T47D (cell line): ENCODE data around the gene KCNB1.

Experiments
- DNase-seq, 2 experiments: peaks; one replicate each; pipeline versions ENCODE4 v3.0.0 to v3.0.0-alpha.2; 2011 to 2012; ENCODE audit warnings: low read depth in 1 of 2, low spot score in 1 of 2
- JUND ChIP-seq: IDR thresholded peaks from 2 replicates; pipeline ENCODE4 v1.6.1; 2012; ENCODE audit warnings: low read depth
- in situ Hi-C: cut with HindIII; loops from 2 replicates; pipeline ENCODE4 v1.10.0; 2016; ENCODE audit warnings: low sequenced_read_pairs, low pct_unique_long_range_greater_than_20kb

KCNB1 gene

DNA sequence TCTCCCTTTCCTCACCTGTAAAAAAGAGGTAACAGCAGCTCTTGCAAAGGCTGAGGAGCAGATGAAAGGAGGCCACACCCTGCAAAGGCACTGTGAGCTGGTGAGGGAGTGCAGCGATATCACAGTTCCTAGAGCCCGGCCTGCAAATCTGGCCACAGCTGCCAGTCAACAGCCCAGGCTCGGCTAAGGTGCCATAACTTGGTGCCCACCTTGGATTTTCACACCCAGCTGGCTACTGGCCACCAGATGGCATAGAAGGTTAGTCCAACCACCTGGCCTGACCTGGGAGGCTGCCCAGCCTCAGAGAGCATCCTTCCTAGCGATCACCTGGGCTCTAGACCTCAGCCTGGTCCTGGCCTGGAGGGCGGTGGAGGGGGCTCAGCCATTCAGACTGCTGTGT is 46.8 kb downstream of the KCNB1 start:
- in situ Hi-C loops = no loop called here
- TF ChIP-seq JUND = no peak
- peak in 1 of 2 experiments; percentile 25 for DNase-seq

DNA sequence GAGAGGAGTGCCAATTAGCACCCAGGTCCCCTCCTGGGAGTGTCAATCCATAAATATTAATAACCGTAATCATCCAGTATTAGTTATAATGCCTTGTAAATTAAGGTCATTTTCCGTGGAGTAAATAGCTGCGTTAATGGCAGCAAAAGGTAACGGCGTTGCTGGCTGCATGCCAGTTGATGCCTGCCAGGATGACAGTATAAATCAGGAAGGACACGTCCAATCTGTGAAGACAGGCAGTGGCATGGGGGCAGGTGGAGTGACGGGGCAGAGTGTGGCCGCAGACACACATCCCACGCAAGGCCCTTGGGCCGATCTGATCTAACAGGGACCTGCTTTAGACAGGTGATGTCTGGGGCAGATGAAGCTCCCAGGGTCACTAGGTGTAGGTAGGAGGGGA is 49.1 kb downstream of the KCNB1 start:
- in situ Hi-C loops = no loop called here
- TF ChIP-seq JUND = no peak
- no peak for DNase-seq

DNA sequence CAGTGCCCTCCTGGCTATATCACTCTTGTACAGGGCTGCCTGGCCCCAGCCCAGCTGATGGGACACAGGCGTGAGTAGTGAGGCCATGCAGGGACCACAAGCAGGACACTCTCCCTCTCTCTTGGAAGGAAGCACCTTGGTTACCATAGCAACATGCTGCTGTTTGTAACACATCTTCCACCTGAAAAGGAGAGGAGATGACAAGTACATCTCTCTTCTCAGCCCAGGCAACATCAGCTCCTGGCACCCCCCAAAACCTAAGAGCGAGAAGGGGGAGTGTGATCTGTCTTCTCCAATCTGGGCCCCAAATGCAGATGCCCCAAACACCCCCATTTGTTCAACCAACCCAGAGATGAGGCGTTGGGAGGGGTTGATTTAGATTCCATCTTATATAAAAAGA is 49.9 kb downstream of the KCNB1 start:
- in situ Hi-C loops = no loop called here
- TF ChIP-seq JUND = no peak
- DNase-seq = no peak

DNA sequence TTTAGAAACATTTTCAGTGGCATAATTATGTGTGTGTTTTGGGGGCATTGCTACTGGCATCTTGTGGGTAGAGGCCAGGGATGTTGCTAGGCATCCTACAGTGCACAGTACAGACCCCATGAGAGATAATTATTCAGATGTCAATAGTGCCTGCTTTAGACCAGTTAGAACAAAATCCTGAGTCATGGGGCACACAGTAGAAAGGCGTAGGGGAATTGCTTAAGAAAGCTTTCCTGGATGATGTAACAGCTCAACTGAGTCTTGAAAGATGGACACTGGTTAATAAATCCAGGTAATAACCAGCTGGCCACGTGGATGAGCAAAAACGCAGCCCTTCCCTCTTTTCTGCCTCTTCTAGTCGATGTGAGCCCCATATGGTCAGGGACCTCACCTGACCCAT is 51.1 kb downstream of the KCNB1 start:
- TF ChIP-seq JUND = no peak
- in situ Hi-C loops = no loop called here
- DNase-seq = no peak

GRCh38 chr20:49430320-49430719 is 52.1 kb downstream of the KCNB1 start:
- DNase-seq = no peak
- in situ Hi-C loops = no loop called here
- TF ChIP-seq JUND = no peak

DNA sequence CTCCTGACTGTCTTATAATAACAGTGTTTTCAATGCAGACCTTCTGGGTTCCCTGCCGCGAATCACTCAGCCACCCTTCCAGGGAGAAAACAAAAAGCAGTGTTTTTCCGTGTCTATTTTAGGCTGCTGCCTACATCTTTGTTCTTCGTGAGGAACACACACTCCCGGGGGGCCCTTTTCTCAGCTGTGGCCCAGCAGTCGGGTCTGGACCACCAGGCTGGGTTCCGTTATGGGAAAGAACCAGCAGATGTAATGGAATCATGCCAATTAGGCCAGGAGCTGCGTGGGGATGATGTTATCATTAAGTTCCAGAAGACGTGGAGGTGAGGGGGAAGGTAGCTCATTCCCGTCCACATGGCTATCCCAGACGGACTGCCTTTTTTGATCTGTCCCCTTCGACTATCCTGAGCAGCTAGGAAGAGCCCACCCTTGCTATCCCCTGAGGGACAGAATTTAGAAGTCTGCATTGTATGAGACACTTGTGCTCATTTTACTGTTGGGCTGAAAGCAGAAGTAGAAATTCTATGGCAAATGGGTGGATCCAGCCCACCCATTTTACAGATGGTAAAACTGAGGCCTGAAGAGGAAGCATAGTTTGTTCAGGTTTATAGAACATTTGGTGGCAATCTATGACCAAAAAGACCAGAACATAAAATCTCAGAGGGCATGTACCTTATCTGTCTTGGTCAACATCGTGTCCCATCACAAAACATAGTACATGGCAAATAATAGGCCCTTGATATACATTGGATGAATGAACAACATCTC is 54.5 kb downstream of the KCNB1 start:
- DNase-seq = no peak
- in situ Hi-C loops = no loop called here

DNA sequence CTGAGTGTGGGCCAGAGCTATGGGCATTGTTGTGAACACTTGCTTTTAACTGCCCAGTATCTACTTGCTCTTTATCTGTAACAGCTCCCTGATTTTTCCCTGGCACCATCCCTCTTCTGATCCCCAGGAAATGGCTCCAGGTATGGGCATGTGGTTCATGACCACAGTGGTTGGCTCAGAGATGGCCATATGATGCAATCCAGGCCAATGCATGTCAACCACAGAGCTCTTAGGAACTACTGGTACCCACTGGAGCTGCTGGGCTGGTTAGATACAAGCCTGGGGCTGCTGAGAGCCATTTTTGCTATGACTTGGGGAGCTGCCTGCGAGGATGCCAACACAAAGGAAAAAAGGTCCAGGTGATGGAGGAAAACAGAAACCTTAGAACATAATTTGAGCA is 55.6 kb downstream of the KCNB1 start:
- DNase-seq = peak in 1 of 2 experiments; percentile 25
- in situ Hi-C loops = no loop called here
- no peak for TF ChIP-seq JUND

More for the DNA sequence above, 54.5 kb downstream of the KCNB1 start:
- no peak for TF ChIP-seq JUND

DNA sequence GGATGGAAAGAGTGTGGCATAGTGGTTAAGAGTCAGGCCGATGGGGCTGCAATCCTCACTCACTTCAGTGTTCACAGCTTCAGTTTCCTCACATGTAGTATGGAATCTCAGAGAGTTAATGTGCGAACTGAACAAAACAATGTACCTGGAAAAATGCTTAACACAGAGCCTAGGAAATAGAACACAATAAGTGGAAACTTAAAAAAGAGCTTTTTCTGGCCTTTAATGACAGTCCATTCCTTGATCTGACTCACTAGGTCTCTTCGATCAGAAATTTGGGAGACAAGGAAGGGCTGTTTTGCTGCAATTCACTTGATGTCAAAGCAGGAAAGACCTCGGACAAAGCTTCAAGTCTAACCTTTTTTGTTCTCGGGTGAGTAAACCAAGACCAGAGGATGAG is 56.1 kb downstream of the KCNB1 start:
- no peak for TF ChIP-seq JUND
- DNase-seq = no peak
- in situ Hi-C loops = no loop called here

GRCh38 chr20:49424536-49424935 is 57.9 kb downstream of the KCNB1 start:
- DNase-seq = no peak
- TF ChIP-seq JUND = no peak
- in situ Hi-C loops = no loop called here

DNA sequence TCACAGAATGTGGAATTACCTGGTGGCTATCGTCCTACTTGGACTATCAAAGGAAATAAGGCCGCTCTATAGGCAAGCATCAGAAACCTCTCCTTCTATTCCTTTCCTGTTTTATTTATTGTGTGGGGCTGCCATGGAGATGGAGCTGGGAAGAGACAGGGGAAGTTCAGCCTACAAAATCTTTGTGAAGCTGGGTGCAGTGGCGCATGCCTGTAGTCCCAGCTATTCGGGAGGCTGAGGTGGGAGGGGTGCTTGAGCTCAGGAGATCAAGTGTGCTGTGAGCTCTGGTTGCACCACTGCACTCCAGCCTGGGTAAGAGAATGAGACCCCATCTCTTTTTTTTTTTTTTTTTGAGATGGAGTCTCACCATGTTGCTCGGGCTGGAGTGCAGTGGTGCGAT is 60.3 kb downstream of the KCNB1 start:
- in situ Hi-C loops = no loop called here
- TF ChIP-seq JUND = no peak
- DNase-seq = no peak

- DNase-seq = no peak
Measured at GRCh38 chr20:49420811-49421295, 61.6 kb downstream of the KCNB1 start.

GRCh38 chr20:49420292-49420691 is 62.2 kb downstream of the KCNB1 start:
- in situ Hi-C loops = no loop called here
- DNase-seq = peak in 1 of 2 experiments; percentile 51
- no peak for TF ChIP-seq JUND

More at GRCh38 chr20:49420811-49421295, 61.6 kb downstream of the KCNB1 start:
- in situ Hi-C loops = no loop called here
- no peak for TF ChIP-seq JUND

DNA sequence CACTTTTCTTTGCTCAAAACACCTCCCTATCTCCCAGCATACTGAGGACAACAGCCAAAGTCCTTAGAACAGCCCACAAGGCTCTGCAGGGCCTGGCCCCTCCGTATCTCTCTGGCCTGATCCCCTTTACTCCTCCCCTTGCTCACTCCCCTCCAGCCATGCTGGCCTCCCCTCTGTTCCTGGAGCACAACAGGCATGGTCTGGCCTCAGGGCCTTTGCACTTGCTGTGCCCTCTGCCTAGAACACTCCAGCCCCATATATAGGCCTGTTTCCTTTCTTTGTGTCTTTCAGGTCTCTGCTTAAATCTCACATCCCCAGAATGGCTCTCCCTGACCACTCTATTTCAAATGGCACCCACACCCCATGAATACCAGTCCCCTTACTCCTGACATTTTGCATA is 62.7 kb downstream of the KCNB1 start:
- TF ChIP-seq JUND = no peak
- in situ Hi-C loops = no loop called here
- no peak for DNase-seq

DNA sequence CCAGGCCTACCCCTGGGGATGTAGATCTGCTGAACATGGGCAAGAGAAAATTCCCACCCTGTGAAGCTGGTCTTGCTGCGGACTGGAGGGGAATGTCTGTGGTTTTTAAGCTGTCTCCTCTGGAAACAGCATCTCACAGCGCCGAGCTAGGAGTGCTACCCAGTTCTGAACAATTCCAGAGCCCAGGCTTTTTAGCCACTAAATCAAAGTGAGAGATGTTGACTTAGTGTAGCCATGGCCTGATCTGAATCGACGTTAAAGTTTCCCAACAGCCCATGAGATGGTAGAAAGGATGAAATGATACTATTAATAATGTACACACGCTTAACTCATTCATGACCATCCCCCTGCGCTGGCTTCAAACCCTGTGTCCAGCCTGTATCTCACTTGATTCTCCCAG is 63.7 kb downstream of the KCNB1 start:
- no peak for DNase-seq
- in situ Hi-C loops = no loop called here
- TF ChIP-seq JUND = no peak
